ENCODE measurements around the gene DUS1L.

Gene DUS1L

DNA sequence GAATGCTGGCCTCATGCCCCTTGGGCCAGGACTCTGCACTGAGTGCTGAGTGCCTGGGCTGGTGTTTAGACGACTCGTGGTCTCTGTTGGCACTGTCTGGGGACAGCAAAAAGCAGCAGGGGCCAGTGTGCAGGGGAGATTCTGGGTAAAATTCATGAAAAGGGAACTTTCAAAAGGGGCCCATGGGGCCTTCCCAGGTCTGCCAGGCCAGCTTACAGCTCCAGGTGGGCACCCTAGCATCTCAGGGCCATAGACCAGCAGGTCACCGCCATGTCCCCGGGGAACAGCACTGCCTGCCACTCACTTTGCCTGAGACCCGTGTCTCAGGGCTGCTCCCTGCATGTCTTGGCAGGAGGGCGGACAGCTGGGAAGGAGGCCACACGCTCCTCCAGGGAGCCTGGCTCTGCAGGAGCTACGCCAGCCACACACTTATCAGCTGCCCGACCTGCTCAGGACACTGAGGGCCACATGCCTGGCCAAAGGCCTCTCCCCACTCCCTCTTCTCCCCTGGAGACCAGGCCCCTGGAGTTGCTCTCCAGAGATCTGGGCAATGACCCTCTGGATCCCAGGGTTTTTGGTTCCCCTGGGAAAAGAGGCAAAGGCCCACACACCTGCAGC is 41.2 kb upstream of the DUS1L start:
- H3K9ac ChIP-seq (ENCODE audit: low read length), result peak overlapping the region; percentile 71
- no peaks in the 10 kb centered on the region for H3K9me3 ChIP-seq (ENCODE audit: insufficient read depth, low read length)
- H3K27ac ChIP-seq (ENCODE audit: low read length), result peak overlapping the region; percentile 53
- H3K79me2 ChIP-seq (ENCODE audit: low read length), result no peaks in the 10 kb centered on the region
- peak overlapping the region; percentile 98 for H3K4me2 ChIP-seq (ENCODE audit: low read length)
- peak overlapping the region; percentile 37 for H2AFZ ChIP-seq (ENCODE audit: low read depth, low read length)
- H4K20me1 ChIP-seq (ENCODE audit: insufficient read depth, low read length), result no peaks in the 10 kb centered on the region
- no peaks in the 10 kb centered on the region for H3K27me3 ChIP-seq (ENCODE audit: low read depth, low read length)
- H3K4me1 ChIP-seq (ENCODE audit: low read length), result peaks cover 20% of the 10 kb centered on the region
- TF ChIP-seq EZH2phosphoT487 (IDR thresholded peaks at IDR 0.05; ENCODE audit: low read depth), result no peak
- TF ChIP-seq, protein P1, sequence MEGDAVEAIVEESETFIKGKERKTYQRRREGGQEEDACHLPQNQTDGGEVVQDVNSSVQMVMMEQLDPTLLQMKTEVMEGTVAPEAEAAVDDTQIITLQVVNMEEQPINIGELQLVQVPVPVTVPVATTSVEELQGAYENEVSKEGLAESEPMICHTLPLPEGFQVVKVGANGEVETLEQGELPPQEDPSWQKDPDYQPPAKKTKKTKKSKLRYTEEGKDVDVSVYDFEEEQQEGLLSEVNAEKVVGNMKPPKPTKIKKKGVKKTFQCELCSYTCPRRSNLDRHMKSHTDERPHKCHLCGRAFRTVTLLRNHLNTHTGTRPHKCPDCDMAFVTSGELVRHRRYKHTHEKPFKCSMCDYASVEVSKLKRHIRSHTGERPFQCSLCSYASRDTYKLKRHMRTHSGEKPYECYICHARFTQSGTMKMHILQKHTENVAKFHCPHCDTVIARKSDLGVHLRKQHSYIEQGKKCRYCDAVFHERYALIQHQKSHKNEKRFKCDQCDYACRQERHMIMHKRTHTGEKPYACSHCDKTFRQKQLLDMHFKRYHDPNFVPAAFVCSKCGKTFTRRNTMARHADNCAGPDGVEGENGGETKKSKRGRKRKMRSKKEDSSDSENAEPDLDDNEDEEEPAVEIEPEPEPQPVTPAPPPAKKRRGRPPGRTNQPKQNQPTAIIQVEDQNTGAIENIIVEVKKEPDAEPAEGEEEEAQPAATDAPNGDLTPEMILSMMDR (IDR thresholded peaks at IDR 0.05; ENCODE audit: low read depth, low read length), result no peak
- H3K36me3 ChIP-seq (replicated peaks; ENCODE audit: low read depth, low read length), result no peaks in the 10 kb centered on the region
- peak overlapping the region; percentile 87 for H3K4me3 ChIP-seq (ENCODE audit: low read length)

DNA sequence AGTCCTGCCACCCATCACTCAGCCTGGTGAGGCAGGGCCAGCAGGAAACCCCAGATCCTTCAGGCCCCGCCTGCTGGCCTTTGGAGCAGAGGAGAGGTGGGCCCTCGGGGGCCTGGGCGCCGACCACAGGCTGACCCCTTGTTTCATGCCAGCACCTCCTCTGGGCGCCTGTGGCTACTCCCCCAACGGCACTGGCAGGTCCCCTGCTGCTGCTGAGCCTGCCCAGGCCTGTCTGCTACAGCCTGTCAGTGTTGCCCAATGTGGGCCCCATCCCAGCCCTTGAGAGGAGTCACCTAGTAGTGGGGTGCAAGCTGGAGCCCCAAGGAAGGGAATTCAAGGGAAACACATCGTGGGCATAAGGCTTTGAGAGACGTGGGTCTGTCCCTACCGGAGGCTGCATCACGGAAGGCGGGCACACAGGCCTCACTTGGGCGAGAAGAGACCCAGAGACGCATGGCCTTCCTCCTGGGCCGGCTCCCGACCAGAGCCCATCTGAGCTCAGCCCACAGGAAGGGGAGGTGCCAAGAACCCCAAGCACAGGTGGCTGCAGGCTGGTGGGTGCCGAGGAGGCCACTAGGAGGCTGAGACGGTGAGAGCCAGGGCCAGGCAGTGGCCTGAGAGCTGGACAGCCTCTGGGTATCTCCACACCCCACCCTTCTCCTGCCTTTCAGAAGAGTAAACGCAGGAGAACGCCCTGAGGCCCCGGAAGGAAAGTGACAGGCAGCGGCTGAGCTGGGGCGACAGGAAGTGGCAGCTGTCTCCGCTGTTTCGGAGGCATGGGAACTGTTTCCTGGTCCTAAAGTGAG is 40.5 kb upstream of the DUS1L start:
- Histone ChIP-seq H3K27ac (ENCODE audit: low read length) (peak overlapping the region; percentile 53), H3K79me2 (ENCODE audit: low read length) (no peaks in the 10 kb centered on the region), H3K27me3 (ENCODE audit: low read depth, low read length) (no peaks in the 10 kb centered on the region), H3K9ac (ENCODE audit: low read length) (peak overlapping the region; percentile 71), H3K36me3 (replicated peaks; ENCODE audit: low read depth, low read length) (no peaks in the 10 kb centered on the region), H3K4me3 (ENCODE audit: low read length) (peak overlapping the region; percentile 87), H3K4me1 (ENCODE audit: low read length) (peaks cover 27% of the 10 kb centered on the region), H3K4me2 (ENCODE audit: low read length) (peak overlapping the region; percentile 98), H2AFZ (ENCODE audit: low read depth, low read length) (peak overlapping the region; percentile 37), H4K20me1 (ENCODE audit: insufficient read depth, low read length) (no peaks in the 10 kb centered on the region), H3K9me3 (ENCODE audit: insufficient read depth, low read length) (no peaks in the 10 kb centered on the region)
- TF ChIP-seq, protein P1 (IDR thresholded peaks at IDR 0.05; ENCODE audit: low read depth, low read length), result peak; percentile 41
- no peak for TF ChIP-seq EZH2phosphoT487 (IDR thresholded peaks at IDR 0.05; ENCODE audit: low read depth)

DNA sequence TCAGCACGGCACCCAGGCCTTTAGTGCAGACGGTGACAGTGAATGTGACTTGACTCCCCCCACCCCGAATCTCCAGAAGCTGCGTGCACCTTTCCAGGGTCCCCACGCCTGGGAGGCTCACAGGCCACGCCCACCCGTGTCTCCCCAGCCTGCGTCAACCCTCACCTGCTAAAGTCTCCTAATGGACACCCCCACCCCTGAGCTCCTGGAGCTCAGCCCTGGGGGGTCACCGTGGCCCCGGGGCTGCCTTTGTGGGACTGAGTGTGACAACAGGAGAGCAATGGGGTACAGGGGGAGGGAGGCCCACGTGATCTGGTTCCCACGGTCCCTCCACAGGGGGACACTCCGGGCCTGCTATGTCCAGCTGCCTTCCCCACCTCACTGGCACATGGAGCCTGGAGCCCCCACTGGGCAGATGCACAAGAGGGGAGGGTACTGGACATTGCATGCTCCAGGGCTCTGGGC is 39.8 kb upstream of the DUS1L start:
- H2AFZ ChIP-seq (ENCODE audit: low read depth, low read length), result no peak overlapping the region
- no peaks in the 10 kb centered on the region for H3K9me3 ChIP-seq (ENCODE audit: insufficient read depth, low read length)
- H4K20me1 ChIP-seq (ENCODE audit: insufficient read depth, low read length), result no peaks in the 10 kb centered on the region
- peaks cover 3% of the 10 kb centered on the region; the same call in 1 of the 2 replicates for H3K79me2 ChIP-seq (ENCODE audit: low read length)
- TF ChIP-seq, protein P1 (IDR thresholded peaks at IDR 0.05; ENCODE audit: low read depth, low read length), result no peak
- no peak for TF ChIP-seq EZH2phosphoT487 (IDR thresholded peaks at IDR 0.05; ENCODE audit: low read depth)
- peak overlapping the region; percentile 53 for H3K27ac ChIP-seq (ENCODE audit: low read length)
- H3K4me2 ChIP-seq (ENCODE audit: low read length), result peak overlapping the region; percentile 98
- H3K36me3 ChIP-seq (replicated peaks; ENCODE audit: low read depth, low read length), result peaks cover 2% of the 10 kb centered on the region
- peak overlapping the region; percentile 87 for H3K4me3 ChIP-seq (ENCODE audit: low read length)
- H3K4me1 ChIP-seq (ENCODE audit: low read length), result peaks cover 30% of the 10 kb centered on the region
- peak overlapping the region; percentile 71 for H3K9ac ChIP-seq (ENCODE audit: low read length)
- no peaks in the 10 kb centered on the region for H3K27me3 ChIP-seq (ENCODE audit: low read depth, low read length)

DNA sequence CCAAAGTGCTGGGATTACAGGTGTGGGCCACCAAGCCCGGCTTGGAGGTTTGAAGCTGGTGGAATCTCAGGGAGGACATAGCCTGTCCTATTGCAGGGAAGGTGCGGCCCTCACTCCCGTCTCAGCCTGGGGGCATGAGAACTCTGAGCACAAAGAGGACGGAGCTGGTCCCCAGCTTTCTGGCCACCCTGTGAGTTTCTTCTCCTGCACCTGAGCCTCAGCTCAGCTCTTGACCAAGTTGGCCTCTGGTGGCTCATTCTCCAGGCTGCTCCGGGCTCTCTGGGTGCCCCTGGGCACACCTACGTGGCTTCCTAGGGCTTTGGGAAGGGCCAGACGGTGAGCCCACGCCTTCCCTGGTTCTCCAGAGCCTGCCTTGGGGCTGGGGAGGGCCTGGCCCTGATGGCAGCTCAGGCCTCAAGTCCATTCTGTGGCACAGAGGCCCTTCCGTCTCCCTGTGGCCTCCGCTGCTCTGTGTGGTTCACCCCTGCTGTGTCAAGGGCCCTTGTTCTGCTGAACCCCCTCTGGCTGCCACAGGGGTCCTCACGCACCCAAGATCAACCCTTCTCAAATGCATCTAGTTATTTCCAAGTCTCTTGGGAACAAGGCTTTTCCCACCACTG is 39.3 kb upstream of the DUS1L start:
- Histone ChIP-seq H3K9me3 (ENCODE audit: insufficient read depth, low read length) (no peaks in the 10 kb centered on the region), H2AFZ (ENCODE audit: low read depth, low read length) (no peak overlapping the region), H3K27me3 (ENCODE audit: low read depth, low read length) (no peaks in the 10 kb centered on the region), H3K4me1 (ENCODE audit: low read length) (peaks cover 35% of the 10 kb centered on the region), H3K4me2 (ENCODE audit: low read length) (peak overlapping the region; percentile 98), H3K27ac (ENCODE audit: low read length) (no peak overlapping the region), H3K9ac (ENCODE audit: low read length) (no peak overlapping the region), H3K36me3 (replicated peaks; ENCODE audit: low read depth, low read length) (peaks cover 3% of the 10 kb centered on the region), H3K79me2 (ENCODE audit: low read length) (peaks cover 8% of the 10 kb centered on the region), H3K4me3 (ENCODE audit: low read length) (peak overlapping the region; percentile 87; the same call in 1 of the 2 replicates), H4K20me1 (ENCODE audit: insufficient read depth, low read length) (no peaks in the 10 kb centered on the region)
- TF ChIP-seq, protein P1 (IDR thresholded peaks at IDR 0.05; ENCODE audit: low read depth, low read length), result no peak
- no peak for TF ChIP-seq EZH2phosphoT487 (IDR thresholded peaks at IDR 0.05; ENCODE audit: low read depth)
